Cardiac muscle cell (in vitro differentiated cells and primary cell): Measurements from ENCODE around the gene BBX. TPM values are rescaled to one million over a fixed set of nuclear protein-coding genes. Genes with fewer than 3 reads are reported as not detected.

Experiments used
- DNase-seq, 2 donors: peaks; one replicate each; pipeline versions ENCODE4 v3.0.0 to v3.0.0-alpha.2; 2010 to 2017; ENCODE audit warnings: low read depth in 1 of 2, low spot score in 1 of 2
- H3K27ac ChIP-seq: fragments of 200-600 bp; sonication (generic); 2 replicates; pipeline ENCODE4 v1.5.1; 2016
- H3K27me3 ChIP-seq: fragments of 200-600 bp; sonication (generic); 2 replicates; pipeline ENCODE4 v1.6.0; 2016; ENCODE audit warnings: control low read depth
- H3K36me3 ChIP-seq: fragments of 200-600 bp; sonication (generic); 2 replicates; pipeline ENCODE4 v1.5.1; 2016; ENCODE audit warnings: control low read depth
- H3K4me1 ChIP-seq: fragments of 200-600 bp; sonication (generic); 2 replicates; pipeline ENCODE4 v1.8.1; 2017; ENCODE audit warnings: low read depth, mild to moderate bottlenecking, mixed run types
- H3K4me3 ChIP-seq: fragments of 200-600 bp; sonication (generic); 2 replicates; pipeline ENCODE4 v1.5.1; 2016; ENCODE audit warnings: mild to moderate bottlenecking
- H3K9me3 ChIP-seq: fragments of 200-600 bp; sonication (generic); 2 replicates; pipeline ENCODE4 v1.5.1; 2017; ENCODE audit warnings: low read depth, mild to moderate bottlenecking, control low read depth
- CTCF ChIP-seq: IDR thresholded peaks from 2 replicates; pipeline ENCODE4 v1.5.1; 2012; ENCODE audit warnings: low read depth, mild to moderate bottlenecking, low read length
- polyA plus RNA-seq: library from polyadenylated mRNA; unstranded; fragments of >200 nt; fragmentation: Nextera tagmentation; extraction: Ambion mirVana; gene quantifications from 2 replicates; pipeline ENCODE4 v1.2.1, GENCODE V29; 2016
- total RNA-seq: library from RNA; depleted of rRNA; stranded (reverse); fragments of >200 nt; gene quantifications from 2 replicates; pipeline ENCODE4 v1.2.3, GENCODE V29; 2016

Gene BBX
- total and polyA plus RNA-seq, 2 experiments from 2014 or later: 77.5 to 96.2 TPM

- peaks cover 28% of the 10 kb centered on the region for H3K4me1 ChIP-seq
- no peaks in the 10 kb centered on the region for H3K36me3 ChIP-seq
- no peak for DNase-seq
- no peaks in the 10 kb centered on the region for H3K9me3 ChIP-seq
- no peak overlapping the region for H3K4me3 ChIP-seq
- H3K27ac ChIP-seq: no peak overlapping the region
- no peak for TF ChIP-seq CTCF
- no peaks in the 10 kb centered on the region for H3K27me3 ChIP-seq
These were observed 296.9 kb downstream of the BBX start for GRCh38 chr3:107819656-107820055.

GRCh38 chr3:107822308-107822707, 299.5 kb downstream of the BBX start:
- DNase-seq: peak in 1 of 2 donors; percentile 54
- Histone ChIP-seq H3K9me3 (no peaks in the 10 kb centered on the region), H3K27me3 (no peaks in the 10 kb centered on the region), H3K4me3 (no peak overlapping the region), H3K27ac (no peak overlapping the region), H3K4me1 (peaks cover 38% of the 10 kb centered on the region), H3K36me3 (no peaks in the 10 kb centered on the region)
- no peak for TF ChIP-seq CTCF

GRCh38 chr3:107824822-107825371, 302.1 kb downstream of the BBX start:
- Histone ChIP-seq H3K27ac (peak overlapping the region; percentile 49), H3K36me3 (no peaks in the 10 kb centered on the region), H3K4me3 (no peak overlapping the region), H3K4me1 (peaks cover 38% of the 10 kb centered on the region), H3K27me3 (no peaks in the 10 kb centered on the region), H3K9me3 (no peaks in the 10 kb centered on the region)
- peak in 1 of 2 donors; percentile 20 for DNase-seq
- TF ChIP-seq CTCF: no peak

- peaks cover 38% of the 10 kb centered on the region for H3K4me1 ChIP-seq
- H3K4me3 ChIP-seq: no peak overlapping the region
- no peak for DNase-seq
- no peak overlapping the region for H3K27ac ChIP-seq
- no peak for TF ChIP-seq CTCF
- H3K9me3 ChIP-seq: no peaks in the 10 kb centered on the region
- H3K36me3 ChIP-seq: no peaks in the 10 kb centered on the region
- H3K27me3 ChIP-seq: no peaks in the 10 kb centered on the region
These were observed 302.8 kb downstream of the BBX start for GRCh38 chr3:107825556-107825955.

GRCh38 chr3:107826727-107827126, 304.0 kb downstream of the BBX start:
- Histone ChIP-seq H3K4me1 (peaks cover 30% of the 10 kb centered on the region), H3K36me3 (no peaks in the 10 kb centered on the region), H3K27ac (no peak overlapping the region), H3K4me3 (no peak overlapping the region), H3K27me3 (no peaks in the 10 kb centered on the region), H3K9me3 (no peaks in the 10 kb centered on the region)
- DNase-seq: no peak
- TF ChIP-seq CTCF: no peak
